SH-SY5Y (cell line): Measurements from ENCODE around the gene BRSK2.

Experiments
- GATA2 ChIP-seq: IDR thresholded peaks from 2 replicates; pipeline ENCODE4 v1.6.1; 2011; ENCODE audit warnings: mild to moderate bottlenecking, low read depth, low read length
- GATA3 ChIP-seq: IDR thresholded peaks from 2 replicates; pipeline ENCODE4 v1.6.1; 2011; ENCODE audit warnings: low read depth, mild to moderate bottlenecking, low read length, moderate library complexity

- TF ChIP-seq GATA2 (no peak), GATA3 (no peak)
Measured at GRCh38 chr11:1396375-1396841, 6.7 kb downstream of the BRSK2 start.
